NCI-H2171 treated with DMSO at 0.1 percent for 48 hours (cell line): ENCODE results near the gene KLF2.
"Not testable (repeated sequence)": the region's sequence is repeated elsewhere in the genome, so short reads cannot be mapped to it uniquely, and the experiment has no call there.

Experiments used
- DNase-seq: peaks from one replicate; lab custom pipeline; 2025; lab: John Stamatoyannopoulos, UW

Gene KLF2

GRCh38 chr19:16338470-16339360, 14.1 kb downstream of the KLF2 start:
- no peak for DNase-seq

DNA sequence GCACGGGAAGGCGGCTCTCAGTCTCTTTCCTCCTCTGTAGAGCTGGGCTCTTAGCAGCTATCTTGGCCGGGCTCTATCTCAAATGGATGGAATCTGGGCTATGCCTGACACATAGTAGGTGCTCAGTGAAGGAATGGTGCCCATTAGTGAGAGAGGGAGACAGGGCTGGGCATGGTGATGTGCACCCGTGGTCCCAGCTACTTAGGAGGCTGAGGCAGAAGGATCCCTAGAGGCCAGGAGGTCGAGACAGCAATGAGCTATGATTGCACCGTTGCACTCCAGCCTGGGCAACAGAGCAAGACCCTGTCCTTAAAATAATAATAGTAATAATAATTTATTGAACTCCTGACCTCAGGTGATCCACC, 14.7 kb downstream of the KLF2 start:
- DNase-seq, result no peak

DNA sequence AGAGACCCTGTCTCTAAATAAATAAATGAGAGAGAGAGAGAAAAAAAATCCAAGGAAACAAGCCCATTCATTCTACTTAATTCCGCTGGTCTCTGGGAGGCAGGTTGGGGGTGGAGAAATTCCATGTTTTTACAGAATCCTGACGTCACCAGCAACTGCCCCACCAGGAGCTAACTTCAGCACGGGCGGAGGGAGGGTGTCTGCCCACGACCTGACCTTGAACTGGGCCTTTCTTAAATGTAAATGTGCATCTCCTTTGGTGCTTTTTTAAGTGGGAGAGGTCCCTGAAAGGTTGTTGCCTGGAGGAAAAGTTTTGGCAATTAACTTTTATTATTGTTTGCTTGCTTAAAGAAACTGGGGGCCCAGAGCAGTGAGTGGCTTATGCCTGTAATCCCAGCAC, 15.5 kb downstream of the KLF2 start:
- no peak for DNase-seq

GRCh38 chr19:16340654-16341053, 16.0 kb downstream of the KLF2 start:
- DNase-seq, result no peak

DNA sequence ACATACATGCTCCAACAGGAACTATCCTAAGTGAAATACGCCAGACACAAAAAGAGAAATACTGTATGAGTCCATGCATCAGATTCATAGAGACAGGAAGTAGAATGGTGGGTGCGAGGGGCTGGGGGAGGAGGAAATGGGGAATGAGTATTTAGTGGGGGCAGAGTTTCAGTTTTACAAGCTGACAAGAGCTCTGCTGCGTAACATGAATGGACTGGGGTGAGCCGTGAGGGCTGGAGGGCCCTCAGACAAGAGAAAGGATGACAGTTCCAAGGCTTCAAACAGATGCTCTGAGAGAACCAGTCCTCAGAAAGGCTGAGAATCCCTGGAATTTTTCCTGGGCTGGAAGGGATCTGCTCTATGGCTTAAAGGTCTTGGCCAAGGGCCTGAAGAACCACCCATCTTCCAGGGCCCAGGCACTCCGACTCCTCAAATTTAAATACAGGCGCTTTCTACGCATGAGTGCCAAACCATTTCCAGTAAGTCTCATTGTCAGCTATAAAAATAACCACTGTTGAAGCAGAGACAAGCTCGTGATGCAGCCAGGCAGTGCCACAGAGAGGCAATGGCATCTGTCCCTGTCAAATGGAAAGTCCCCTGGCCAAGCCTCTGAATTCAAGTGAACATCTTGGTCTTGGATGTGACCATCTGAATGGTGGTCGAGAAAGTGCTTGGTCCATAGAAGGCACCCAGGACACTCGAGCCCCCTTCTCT, 17.5 kb downstream of the KLF2 start:
- DNase-seq, result no peak

- no peak for DNase-seq
Measured at GRCh38 chr19:16343156-16343555, 18.5 kb downstream of the KLF2 start.

DNA sequence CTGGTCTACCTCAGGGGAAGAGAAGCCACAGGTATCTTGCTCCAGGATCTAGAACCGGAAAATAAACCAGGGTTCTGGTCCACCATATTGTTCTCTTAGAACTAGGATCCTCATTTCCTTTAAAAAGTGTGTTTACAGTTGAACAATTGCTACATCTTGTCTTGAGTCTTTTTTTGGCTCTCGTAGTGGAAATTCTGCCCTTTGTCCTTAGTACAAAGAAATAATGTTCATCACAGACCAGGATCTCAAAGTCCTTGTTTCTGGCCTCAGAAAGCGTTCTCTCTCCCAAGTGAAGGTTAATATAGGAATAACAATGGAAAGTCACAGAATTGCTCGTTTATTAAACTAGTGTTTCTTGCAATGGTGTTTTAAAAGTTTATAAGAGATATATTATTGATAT, 20.8 kb downstream of the KLF2 start:
- DNase-seq, result no peak

DNA sequence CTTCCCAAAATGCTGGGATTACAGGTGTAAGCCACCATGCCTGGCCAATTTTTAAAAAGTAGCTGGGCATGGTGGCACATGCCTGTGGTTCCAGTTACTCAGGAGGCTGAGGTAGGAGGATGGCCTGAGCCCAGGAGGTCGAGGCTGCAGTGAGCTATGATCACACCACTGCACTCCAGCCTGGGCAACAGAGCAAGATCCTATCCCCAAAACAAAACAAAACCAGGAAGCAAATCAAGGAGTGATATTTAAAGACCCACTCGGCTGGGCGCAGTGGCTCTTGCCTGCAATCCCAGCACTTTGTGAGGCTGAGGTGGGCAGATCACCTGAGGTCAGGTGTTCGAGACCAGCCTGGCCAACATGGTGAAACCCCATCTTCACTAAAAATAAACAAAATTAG, 22.5 kb downstream of the KLF2 start:
- DNase-seq, result not testable (repeated sequence)

GRCh38 chr19:16347706-16348105, 23.1 kb downstream of the KLF2 start:
- DNase-seq, result no peak

DNA sequence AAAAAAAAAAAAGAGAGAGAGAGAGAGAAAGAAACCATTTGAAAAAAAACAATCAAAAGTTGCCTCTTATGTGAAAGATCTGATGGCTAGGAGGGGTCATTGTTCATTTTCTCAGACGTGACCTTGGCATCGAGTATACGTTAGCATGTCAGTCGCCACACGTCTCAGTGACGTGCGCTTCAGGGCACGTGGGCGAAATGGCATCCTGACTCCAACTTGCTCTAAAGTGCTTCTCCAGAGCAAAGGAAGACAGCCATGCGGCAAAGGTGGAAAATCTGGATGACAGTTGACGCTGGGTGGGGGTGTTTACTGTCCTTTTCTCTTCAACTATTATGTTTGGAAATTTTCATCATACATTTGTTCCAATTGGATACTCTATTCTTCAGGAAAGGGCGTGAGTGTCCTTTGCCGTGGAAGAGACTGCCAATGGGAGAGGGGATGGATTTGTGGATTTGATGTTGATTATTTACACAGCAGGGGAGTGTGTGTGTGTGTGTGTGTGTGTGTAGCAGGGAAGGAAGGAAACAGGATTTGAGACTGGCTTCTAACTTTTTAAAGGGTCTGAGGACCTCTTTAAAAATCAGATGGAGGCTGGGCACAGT, 25.0 kb downstream of the KLF2 start:
- no peak for DNase-seq

DNA sequence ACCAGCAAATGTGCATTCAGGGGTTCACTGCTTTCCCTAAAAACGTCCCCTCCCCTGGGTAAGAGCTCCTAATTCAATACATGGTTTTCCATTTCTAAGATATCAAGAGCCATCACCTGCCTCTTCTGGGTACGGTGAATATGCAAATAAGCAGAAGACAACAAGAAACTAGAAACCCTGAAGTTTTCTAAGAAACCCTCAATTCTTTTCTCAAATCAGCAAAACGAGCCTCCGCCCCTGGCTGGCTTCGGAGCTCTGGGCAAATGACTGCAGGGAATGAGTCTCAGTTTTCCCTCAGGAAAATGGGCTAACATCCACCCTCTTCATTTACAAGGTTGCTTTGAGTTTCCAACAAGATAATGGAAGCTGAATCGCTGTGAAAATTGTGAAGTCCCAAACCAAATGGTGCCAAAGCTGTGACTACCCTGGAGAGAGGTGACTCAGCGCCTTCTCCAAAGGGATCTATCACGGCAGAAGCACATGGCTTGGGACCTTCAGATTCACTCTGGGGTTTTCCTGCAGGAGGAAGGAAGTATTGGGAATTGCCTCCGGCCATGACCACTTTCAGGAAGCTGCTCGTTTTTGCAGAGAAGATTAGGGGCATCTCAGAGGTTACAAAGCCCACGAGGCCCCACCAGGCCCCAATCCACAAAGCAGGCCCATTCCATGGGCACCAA, 26.6 kb downstream of the KLF2 start:
- no peak for DNase-seq

DNA sequence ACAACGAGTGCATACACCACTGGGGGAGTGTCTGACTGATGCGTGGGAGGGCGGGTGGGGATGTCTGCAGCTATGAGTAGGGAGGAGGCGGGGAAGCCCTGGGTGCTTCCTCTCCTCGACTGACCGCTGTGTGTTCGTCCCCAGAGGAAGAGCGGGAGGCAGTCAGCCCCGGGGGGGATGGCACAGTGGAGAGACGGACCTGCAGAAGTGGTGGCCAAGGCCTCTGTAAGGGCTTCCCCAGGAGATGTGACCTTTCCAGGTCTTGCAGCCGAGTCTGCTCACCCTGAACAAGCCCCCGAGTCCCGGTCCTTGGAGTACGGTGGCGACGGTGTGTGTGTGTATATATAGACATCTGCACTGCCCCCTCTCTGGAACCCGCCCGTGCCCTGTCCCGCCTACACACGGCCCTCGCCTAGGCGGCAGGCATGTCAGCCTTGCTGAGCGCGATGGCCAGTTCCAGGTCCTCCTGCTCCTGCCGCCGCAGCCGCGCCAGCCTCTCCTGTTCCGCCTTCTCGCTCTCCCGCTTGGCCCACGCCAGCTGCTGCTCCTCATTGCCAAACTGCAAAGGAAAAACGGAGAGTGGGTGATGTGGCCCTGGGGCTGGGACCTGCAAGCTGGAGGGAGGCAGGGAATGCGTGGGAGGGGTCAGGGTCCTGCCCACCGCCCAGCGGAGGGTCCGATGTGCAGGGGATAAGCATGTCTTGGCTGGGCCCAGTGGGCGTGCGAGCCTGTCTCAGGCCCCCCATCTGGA, 30.8 kb downstream of the KLF2 start:
- no peak for DNase-seq

DNA sequence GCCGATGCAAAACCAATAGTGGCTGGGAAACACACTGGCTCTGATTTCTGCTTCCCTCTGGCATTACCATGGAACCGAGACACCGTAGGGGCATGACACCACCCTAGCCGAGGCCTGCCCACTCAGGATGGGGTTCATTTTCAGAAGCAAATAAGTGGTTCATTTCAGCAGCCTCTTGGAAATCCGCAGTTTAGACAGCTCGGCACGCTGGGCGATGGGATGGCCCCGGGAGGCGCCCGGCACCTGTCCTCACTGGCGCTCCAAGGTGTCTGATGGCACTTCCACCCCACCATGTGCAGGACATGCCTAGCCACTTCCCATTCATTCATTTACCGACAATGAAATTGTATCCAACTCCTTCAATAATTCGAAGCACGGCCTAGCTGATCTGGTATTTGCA, 33.8 kb downstream of the KLF2 start:
- DNase-seq, result no peak

GRCh38 chr19:16359074-16359473, 34.4 kb downstream of the KLF2 start:
- peak; percentile 70 for DNase-seq

DNA sequence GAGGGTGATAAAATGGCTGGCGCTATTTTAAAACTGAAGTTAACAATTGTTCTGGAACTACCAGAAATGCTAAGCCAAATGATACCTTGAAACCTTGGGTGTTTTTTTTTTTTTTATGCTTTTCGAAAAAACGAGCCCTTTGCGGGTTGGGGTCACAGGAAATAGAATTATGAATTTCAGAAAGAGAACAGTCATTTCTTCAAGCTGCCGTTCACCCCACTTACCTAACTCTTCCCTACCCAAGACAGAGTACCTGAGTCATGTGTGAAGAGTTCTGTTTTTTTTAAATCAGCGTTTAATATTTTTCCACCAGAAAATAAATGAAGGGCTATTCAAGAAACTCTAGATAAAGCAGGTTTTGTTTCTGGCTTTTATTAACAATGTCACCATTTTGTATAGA, 35.3 kb downstream of the KLF2 start:
- no peak for DNase-seq

DNA sequence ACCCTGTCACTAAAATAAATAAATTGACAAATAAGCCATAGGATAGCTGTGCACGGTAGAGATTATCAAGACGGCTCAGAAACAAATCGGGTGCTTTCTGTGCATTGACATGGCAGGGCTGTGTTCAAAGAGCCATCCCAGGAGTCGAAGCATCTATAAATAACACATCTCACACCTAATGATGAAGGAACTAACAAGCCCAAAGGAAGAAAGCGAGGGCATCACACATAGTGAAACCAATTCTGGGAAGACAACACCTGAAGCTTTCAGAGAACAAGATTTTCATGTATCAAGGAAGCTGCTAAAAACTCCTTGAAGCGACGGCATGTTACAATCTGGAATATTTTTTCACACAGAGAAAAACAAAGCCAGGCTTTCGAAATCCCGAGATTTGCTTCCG, 36.1 kb downstream of the KLF2 start:
- DNase-seq, result no peak

- DNase-seq, result no peak
Measured at GRCh38 chr19:16361254-16361653, 36.6 kb downstream of the KLF2 start.

DNA sequence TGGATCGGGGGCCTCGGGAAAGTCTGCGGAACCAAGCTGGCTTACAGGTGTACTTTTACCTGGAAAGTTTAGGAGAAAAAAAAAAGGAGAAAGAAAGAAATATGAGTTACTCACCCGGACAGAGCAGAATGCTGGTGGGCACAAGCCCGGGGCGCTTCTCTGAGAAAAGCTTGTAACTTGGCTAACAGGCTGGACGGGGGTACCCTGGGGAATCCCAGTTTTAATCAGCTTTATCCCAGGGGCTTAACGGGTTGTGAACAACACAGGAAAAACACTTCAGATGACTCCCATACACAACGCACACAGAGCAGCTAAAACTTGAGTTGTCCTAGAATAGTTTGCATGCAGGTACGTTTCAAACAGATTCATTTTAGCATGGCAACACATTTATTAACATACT, 37.3 kb downstream of the KLF2 start:
- DNase-seq, result no peak

DNA sequence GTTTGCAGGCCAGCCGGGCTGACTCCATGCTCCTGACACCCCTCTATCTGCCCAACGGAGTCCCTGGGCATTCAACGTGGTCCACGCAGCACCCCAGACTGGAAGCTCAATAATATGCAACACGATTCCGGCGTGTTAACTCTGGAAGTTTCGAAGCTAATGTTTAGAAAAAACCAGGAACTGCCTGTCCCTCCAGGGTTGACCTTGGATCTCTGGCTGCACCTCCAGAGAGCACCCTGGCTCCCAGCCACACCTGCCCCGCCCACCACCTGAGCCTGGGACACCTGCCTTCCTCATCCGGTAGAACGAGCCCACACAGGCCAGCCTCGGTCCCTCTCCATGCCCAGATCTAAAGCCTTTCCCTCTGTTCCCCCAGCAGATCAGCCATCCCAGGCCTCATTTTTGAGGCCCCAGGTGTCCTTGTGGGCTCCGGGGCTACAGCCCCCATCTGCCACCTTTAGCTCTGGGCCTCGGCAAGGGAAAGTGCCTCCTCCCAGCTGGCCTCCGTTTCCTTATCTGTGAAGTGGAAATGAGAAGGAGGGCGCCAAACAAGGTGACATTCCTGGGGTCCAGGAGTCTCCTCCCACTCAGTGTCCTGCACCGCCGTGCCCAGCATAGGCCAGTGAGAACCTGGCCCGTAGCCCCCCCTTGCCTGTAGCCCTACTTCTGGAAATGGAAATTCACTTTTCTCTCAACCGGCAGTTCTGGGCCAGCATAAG, 38.7 kb downstream of the KLF2 start:
- DNase-seq, result peak; percentile 47

DNA sequence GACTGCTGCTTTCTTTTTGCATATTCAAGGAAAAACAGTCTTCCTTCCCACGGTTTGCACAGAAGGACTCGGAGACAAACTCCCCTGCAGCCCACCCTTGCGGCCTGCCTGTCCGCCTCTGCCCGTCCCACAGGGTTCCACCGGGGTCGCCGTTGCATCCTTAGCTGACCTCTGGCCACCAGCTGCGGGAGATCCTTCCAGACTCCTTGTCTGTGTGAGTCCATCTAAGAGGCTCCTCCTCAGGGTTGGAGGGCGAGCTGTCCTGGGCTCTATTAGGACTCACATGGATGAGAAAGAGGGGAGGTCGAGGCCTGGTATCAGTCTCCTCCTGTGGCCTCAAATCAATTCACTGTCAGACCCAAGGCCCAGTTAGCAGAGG, 39.2 kb downstream of the KLF2 start:
- DNase-seq, result no peak

DNA sequence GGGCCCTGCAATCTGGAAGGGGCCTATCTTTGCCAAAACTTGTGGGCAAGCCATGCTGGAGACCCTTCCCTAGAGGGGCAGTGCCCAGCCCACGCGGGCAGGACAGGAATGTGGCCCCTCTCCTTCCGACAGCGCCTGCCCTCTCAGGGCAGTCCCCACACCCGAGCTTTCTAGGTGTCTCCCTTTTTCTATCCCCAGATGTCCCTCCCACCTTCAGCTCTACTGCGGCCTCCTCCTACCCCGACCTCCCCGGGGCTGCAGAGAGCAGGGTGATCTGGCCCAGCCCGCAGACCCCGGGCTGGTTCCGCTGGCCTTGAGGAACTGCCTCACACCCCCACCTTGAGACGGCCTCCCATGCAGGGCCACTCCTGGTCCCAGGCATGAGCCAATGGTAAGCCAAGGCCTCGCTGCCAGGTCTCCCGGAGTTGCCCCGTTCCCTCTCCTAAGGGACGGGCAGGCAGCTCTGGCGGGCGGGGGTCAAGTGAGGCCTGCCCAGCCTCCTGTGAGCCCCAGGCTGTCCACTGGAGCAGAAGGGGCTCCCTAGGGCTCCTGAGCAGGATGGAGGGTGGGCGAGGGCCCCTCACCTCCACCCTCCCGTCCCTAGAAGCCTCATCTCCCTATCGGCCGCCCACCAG, 39.7 kb downstream of the KLF2 start:
- DNase-seq, result no peak
